8988T (cell line): ENCODE measurements around the gene KIF25.
A peak's percentile ranks its signal among the peaks of the same experiment; 100 is the strongest.

ENCODE experiments used
- DNase-seq: peaks from one replicate; pipeline ENCODE4 v3.0.0; 2011

Gene KIF25

GRCh38 chr6:168020242-168020641, 22.8 kb downstream of the KIF25 start:
- DNase-seq, result no peak

- no peak for DNase-seq
These were observed 24.1 kb downstream of the KIF25 start for GRCh38 chr6:168021581-168021980.

GRCh38 chr6:168022488-168023321, 25.2 kb downstream of the KIF25 start:
- no peak for DNase-seq

- no peak for DNase-seq
These were observed 27.6 kb downstream of the KIF25 start for GRCh38 chr6:168024951-168025510.

GRCh38 chr6:168025831-168026710, 28.6 kb downstream of the KIF25 start:
- no peak for DNase-seq

- no peak for DNase-seq
These were observed 29.5 kb downstream of the KIF25 start for GRCh38 chr6:168026925-168027324.

- no peak for DNase-seq
These were observed 30.1 kb downstream of the KIF25 start for GRCh38 chr6:168027521-168027920.

- no peak for DNase-seq
These were observed 30.7 kb downstream of the KIF25 start for GRCh38 chr6:168028181-168028580.

GRCh38 chr6:168029459-168030217, 32.2 kb downstream of the KIF25 start:
- DNase-seq, result no peak

GRCh38 chr6:168030218-168030746, 32.8 kb downstream of the KIF25 start:
- DNase-seq, result no peak

- no peak for DNase-seq
These were observed 33.4 kb downstream of the KIF25 start for GRCh38 chr6:168030908-168031307.

GRCh38 chr6:168031411-168031971, 34.0 kb downstream of the KIF25 start:
- DNase-seq, result no peak

GRCh38 chr6:168032005-168032760, 34.7 kb downstream of the KIF25 start:
- DNase-seq, result no peak

- no peak for DNase-seq
These were observed 36.3 kb downstream of the KIF25 start for GRCh38 chr6:168033791-168034190.

- DNase-seq, result no peak
These were observed 37.1 kb downstream of the KIF25 start for GRCh38 chr6:168034537-168034936.

GRCh38 chr6:168035098-168035660, 37.7 kb downstream of the KIF25 start:
- peak; percentile 70 for DNase-seq

GRCh38 chr6:168035661-168036545, 38.4 kb downstream of the KIF25 start:
- DNase-seq, result no peak

GRCh38 chr6:168037242-168037641, 39.8 kb downstream of the KIF25 start:
- DNase-seq, result no peak

GRCh38 chr6:168037856-168038255, 40.4 kb downstream of the KIF25 start:
- no peak for DNase-seq

GRCh38 chr6:168038576-168039140, 41.2 kb downstream of the KIF25 start:
- DNase-seq, result no peak
